Left ventricle myocardium inferior (tissue), 1 donor: ENCODE measurements around the gene POLA2. TPM values are rescaled to one million over a fixed set of nuclear protein-coding genes. Genes with fewer than 3 reads are reported as not detected.

Experiments used
- DNase-seq: peaks from one replicate; pipeline ENCODE4 v3.0.0-alpha.2; 2020
- H3K27ac ChIP-seq: fragments of 200-600 bp; replicated peaks from 2 replicates; pipeline ENCODE4 v1.8.0; 2021
- H3K27me3 ChIP-seq: fragments of 200-600 bp; 2 replicates; pipeline ENCODE4 v1.8.0; 2021; ENCODE audit warnings: low read depth
- H3K36me3 ChIP-seq: fragments of 200-600 bp; 2 replicates; pipeline ENCODE4 v1.8.0; 2021
- H3K4me1 ChIP-seq: fragments of 200-600 bp; 2 replicates; pipeline ENCODE4 v1.8.0; 2021
- H3K4me3 ChIP-seq: fragments of 200-600 bp; 2 replicates; pipeline ENCODE4 v1.8.0; 2021; ENCODE audit warnings: mild to moderate bottlenecking, moderate library complexity
- H3K9me3 ChIP-seq: fragments of 200-600 bp; replicated peaks from 2 replicates; pipeline ENCODE4 v1.8.0; 2021
- CTCF ChIP-seq: fragments of 200-600 bp; IDR thresholded peaks from 2 replicates; pipeline ENCODE4 v1.8.0; 2021; ENCODE audit warnings: antibody characterized with exemption, mild to moderate bottlenecking, borderline replicate concordance
- intact Hi-C: fragments of 100-400 bp; cut with micrococcal nuclease; formaldehyde crosslinking; loops from one replicate; pipeline ENCODE4 v1.11.0; 2022
- long read RNA-seq: library from polyadenylated mRNA; unstranded; transcript quantifications from one replicate; pipeline ENCODE4 v2.0.0, GENCODE V29; 2021
- total RNA-seq: library from RNA; stranded (reverse); fragmentation: NEBNext Ultra II Directional; extraction: Animal tissue kit (Norgen Biotek cat#: 25700); gene quantifications from one replicate; pipeline ENCODE4 v1.2.1, GENCODE V29; 2021
- donor health status: DM: no; HTN: yes; CAD: no; lungs with severe emphysema.

Gene POLA2
- total RNA-seq, result 3.8 TPM
- long read RNA-seq, partial matches to known transcripts, result 2 of 5 reads
- long read RNA-seq, other reads (novel, unspliced or antisense), result 0 of 5 reads

GRCh38 chr11:65261591-65262380 lies at the start of gene POLA2:
Gene POLA2 (plus strand): TSS chr11:65261962. CDS start chr11:65262293, 331 bp downstream.
- intact Hi-C loops, result no loop called here
- Histone ChIP-seq H3K9me3 (no peaks in the 10 kb centered on the region), H3K4me1 (peaks cover 25% of the 10 kb centered on the region), H3K36me3 (peaks cover 8% of the 10 kb centered on the region), H3K27ac (peak within 1 kb of the TSS; percentile 95), H3K4me3 (peak within 1 kb of the TSS; percentile 86), H3K27me3 (no peaks in the 10 kb centered on the region)
- no peak for TF ChIP-seq CTCF
- peak; percentile 95 for DNase-seq

- no peak overlapping the region for H3K4me3 ChIP-seq
- no peaks in the 10 kb centered on the region for H3K27me3 ChIP-seq
- DNase-seq, result no peak
- no peak overlapping the region for H3K27ac ChIP-seq
- H3K4me1 ChIP-seq, result peaks cover 6% of the 10 kb centered on the region
- H3K36me3 ChIP-seq, result peaks cover 44% of the 10 kb centered on the region
- no peak for TF ChIP-seq CTCF
- intact Hi-C loops, result no loop called here
- no peaks in the 10 kb centered on the region for H3K9me3 ChIP-seq
Observed at GRCh38 chr11:65212226-65212801, 49.4 kb upstream of the POLA2 start.

- DNase-seq, result no peak
- H3K4me3 ChIP-seq, result no peak overlapping the region
- H3K9me3 ChIP-seq, result no peaks in the 10 kb centered on the region
- TF ChIP-seq CTCF, result no peak
- peaks cover 34% of the 10 kb centered on the region for H3K36me3 ChIP-seq
- H3K4me1 ChIP-seq, result peaks cover 6% of the 10 kb centered on the region
- H3K27ac ChIP-seq, result no peak overlapping the region
- intact Hi-C loops, result no loop called here
- no peaks in the 10 kb centered on the region for H3K27me3 ChIP-seq
Observed at GRCh38 chr11:65213322-65214211, 48.2 kb upstream of the POLA2 start.

GRCh38 chr11:65214212-65214845 lies 47.4 kb upstream of the POLA2 start:
- Histone ChIP-seq H3K36me3 (peaks cover 27% of the 10 kb centered on the region), H3K4me1 (peaks cover 6% of the 10 kb centered on the region), H3K27me3 (no peaks in the 10 kb centered on the region), H3K4me3 (no peak overlapping the region), H3K9me3 (no peaks in the 10 kb centered on the region), H3K27ac (no peak overlapping the region)
- intact Hi-C loops, result no loop called here
- no peak for TF ChIP-seq CTCF
- DNase-seq, result no peak
